HL-60 (cell line): ENCODE results near the gene SMCO4.
"Not testable (repeated sequence)": the region's sequence is repeated elsewhere in the genome, so short reads cannot be mapped to it uniquely, and the experiment has no call there.

Experiments used
- DNase-seq, 2 experiments: peaks; one replicate each; pipeline ENCODE4 v3.0.0-alpha.2; 2010 to 2020; ENCODE audit warnings: low read depth in 1 of 2, low spot score in 1 of 2
- H3K27ac ChIP-seq: fragments of 250-450 bp; sonication (Bioruptor Pico); replicated peaks from 2 replicates; pipeline ENCODE4 v1.5.1; 2020; ENCODE audit warnings: mild to moderate bottlenecking, moderate library complexity
- H3K27me3 ChIP-seq: fragments of 250-450 bp; sonication (Bioruptor Pico); 2 replicates; pipeline ENCODE4 v1.5.1; 2021; ENCODE audit warnings: mild to moderate bottlenecking, moderate library complexity; ENCODE audit not compliant: insufficient read depth, poor library complexity, severe bottlenecking
- H3K4me3 ChIP-seq: replicated peaks from 2 replicates; pipeline ENCODE4 v1.5.1; 2011; ENCODE audit warnings: mild to moderate bottlenecking, control low read depth, low read length; ENCODE audit not compliant: insufficient read depth
- CTCF ChIP-seq: IDR thresholded peaks from one replicate; pipeline ENCODE4 v1.5.1; 2011; ENCODE audit warnings: low read length, control low read depth, inconsistent platforms; ENCODE audit not compliant: insufficient read depth
- GABPA ChIP-seq: IDR thresholded peaks from 2 replicates; pipeline ENCODE4 v1.6.1; 2012; ENCODE audit warnings: low read depth
- POLR2AphosphoS5 ChIP-seq: IDR thresholded peaks from 2 replicates; pipeline ENCODE4 v1.6.1; 2012; ENCODE audit warnings: low read depth
- SPI1 ChIP-seq: IDR thresholded peaks from 2 replicates; pipeline ENCODE4 v1.6.1; 2012; ENCODE audit warnings: low read depth, mild to moderate bottlenecking, borderline replicate concordance
- TF ChIP-seq, protein P1 (sequence below): IDR thresholded peaks from 2 replicates; pipeline ENCODE4 v1.6.1; 2012; ENCODE audit warnings: low read depth; ENCODE audit not compliant: insufficient replicate concordance

SMCO4 gene

DNA sequence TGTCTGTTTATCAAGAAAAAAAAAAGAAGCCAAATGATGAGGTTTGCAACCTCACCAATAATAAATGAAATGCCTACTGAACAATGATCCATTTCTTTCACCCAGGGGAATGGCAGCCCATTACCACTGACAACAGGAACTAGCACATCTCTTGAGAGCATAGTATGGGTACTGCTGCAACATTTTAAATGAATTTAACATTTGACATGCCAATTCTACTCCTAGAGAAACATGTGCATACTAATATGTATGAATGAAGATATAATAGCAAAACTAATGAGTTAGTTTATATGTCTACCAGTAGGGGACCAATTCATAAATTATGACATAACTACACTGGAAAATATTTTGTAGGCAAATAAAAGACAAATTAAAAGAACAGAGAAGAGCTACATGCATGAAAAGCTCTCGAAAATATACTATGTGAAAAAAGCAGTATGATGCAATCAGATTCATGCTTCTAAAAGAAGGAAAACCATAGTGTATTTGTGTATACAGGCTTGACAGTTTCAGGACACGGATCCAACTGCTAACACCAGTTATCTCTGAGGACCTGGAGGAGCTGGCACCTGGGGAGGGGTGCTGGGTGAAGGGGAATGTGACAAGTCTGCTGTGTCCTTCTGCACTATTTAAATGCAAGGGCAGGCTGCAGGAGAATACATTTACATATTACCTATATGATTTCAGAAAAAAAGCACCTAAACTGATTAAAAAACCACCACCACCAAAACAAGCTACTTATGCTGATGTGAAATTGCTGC, 6.9 kb downstream of the SMCO4 start:
- no peak for DNase-seq
- Histone ChIP-seq H3K27ac (no peak overlapping the region), H3K27me3 (no peaks in the 10 kb centered on the region), H3K4me3 (no peak overlapping the region)
- TF ChIP-seq CTCF (no peak), SPI1 (no peak), GABPA (no peak), POLR2AphosphoS5 (no peak)
- TF ChIP-seq, protein P1, sequence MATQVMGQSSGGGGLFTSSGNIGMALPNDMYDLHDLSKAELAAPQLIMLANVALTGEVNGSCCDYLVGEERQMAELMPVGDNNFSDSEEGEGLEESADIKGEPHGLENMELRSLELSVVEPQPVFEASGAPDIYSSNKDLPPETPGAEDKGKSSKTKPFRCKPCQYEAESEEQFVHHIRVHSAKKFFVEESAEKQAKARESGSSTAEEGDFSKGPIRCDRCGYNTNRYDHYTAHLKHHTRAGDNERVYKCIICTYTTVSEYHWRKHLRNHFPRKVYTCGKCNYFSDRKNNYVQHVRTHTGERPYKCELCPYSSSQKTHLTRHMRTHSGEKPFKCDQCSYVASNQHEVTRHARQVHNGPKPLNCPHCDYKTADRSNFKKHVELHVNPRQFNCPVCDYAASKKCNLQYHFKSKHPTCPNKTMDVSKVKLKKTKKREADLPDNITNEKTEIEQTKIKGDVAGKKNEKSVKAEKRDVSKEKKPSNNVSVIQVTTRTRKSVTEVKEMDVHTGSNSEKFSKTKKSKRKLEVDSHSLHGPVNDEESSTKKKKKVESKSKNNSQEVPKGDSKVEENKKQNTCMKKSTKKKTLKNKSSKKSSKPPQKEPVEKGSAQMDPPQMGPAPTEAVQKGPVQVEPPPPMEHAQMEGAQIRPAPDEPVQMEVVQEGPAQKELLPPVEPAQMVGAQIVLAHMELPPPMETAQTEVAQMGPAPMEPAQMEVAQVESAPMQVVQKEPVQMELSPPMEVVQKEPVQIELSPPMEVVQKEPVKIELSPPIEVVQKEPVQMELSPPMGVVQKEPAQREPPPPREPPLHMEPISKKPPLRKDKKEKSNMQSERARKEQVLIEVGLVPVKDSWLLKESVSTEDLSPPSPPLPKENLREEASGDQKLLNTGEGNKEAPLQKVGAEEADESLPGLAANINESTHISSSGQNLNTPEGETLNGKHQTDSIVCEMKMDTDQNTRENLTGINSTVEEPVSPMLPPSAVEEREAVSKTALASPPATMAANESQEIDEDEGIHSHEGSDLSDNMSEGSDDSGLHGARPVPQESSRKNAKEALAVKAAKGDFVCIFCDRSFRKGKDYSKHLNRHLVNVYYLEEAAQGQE: no peak

GRCh38 chr11:93535578-93535977, 7.6 kb downstream of the SMCO4 start:
- DNase-seq, H3K27ac ChIP-seq, H3K4me3 ChIP-seq: not testable (repeated sequence)

DNA sequence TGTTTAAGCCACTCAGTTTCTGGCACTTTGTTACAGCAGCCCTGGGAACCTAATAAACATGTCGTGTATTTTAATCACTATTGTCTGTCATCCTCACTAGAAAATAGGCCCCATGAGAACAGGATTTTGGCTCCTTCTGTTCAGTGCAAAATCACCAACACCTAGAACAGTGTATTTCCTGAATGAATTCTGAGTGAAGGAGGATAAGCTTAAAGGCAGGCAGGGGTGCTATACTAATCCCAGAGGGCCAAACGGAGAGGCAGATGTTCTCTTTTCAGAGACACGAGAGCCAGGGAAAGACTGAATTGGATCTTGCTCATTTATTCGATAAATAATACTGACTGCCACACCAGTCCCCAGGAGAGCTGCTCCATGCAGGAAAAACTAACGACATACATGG, 10.4 kb downstream of the SMCO4 start:
- H3K27me3 ChIP-seq: no peaks in the 10 kb centered on the region
- no peak for DNase-seq
- TF ChIP-seq, protein P1: no peak
- no peak for TF ChIP-seq POLR2AphosphoS5
- TF ChIP-seq GABPA: no peak
- TF ChIP-seq CTCF: no peak
- TF ChIP-seq SPI1: no peak
- H3K4me3 ChIP-seq: no peak overlapping the region
- H3K27ac ChIP-seq: no peak overlapping the region

More at GRCh38 chr11:93535578-93535977, 7.6 kb downstream of the SMCO4 start:
- H3K27me3 ChIP-seq: not testable (repeated sequence)

GRCh38 chr11:93532281-93532789, 10.9 kb downstream of the SMCO4 start:
- TF ChIP-seq CTCF (no peak), POLR2AphosphoS5 (no peak), GABPA (no peak)
- TF ChIP-seq, protein P1: no peak
- no peak overlapping the region for H3K4me3 ChIP-seq
- H3K27me3 ChIP-seq: no peaks in the 10 kb centered on the region
- H3K27ac ChIP-seq: no peak overlapping the region
- DNase-seq: no peak
